Mesodermal cell (in vitro differentiated cells): ENCODE results near the gene COMMD4.
A peak's percentile ranks its signal among the peaks of the same experiment; 100 is the strongest.
"Not testable (repeated sequence)": the region's sequence is repeated elsewhere in the genome, so short reads cannot be mapped to it uniquely, and the experiment has no call there.

Experiments used
- H3K27ac ChIP-seq: 2 replicates; pipeline ENCODE4 v1.7.0; 2013; ENCODE audit warnings: mild to moderate bottlenecking, low read depth, low read length, moderate library complexity; ENCODE audit not compliant: severe bottlenecking
- H3K36me3 ChIP-seq: 2 replicates; pipeline ENCODE4 v1.7.1; 2013; ENCODE audit warnings: mild to moderate bottlenecking, low read length, moderate library complexity; ENCODE audit not compliant: control insufficient read depth, insufficient read depth
- H3K4me1 ChIP-seq: one replicate; pipeline ENCODE4 v1.7.1; 2013; ENCODE audit warnings: mild to moderate bottlenecking, low read length; ENCODE audit not compliant: insufficient read depth, control insufficient read depth, poor library complexity, severe bottlenecking
- H3K4me3 ChIP-seq: 2 replicates; pipeline ENCODE4 v1.7.0; 2013; ENCODE audit warnings: low read length, control low read depth, mild to moderate bottlenecking; ENCODE audit not compliant: insufficient read depth, poor library complexity, severe bottlenecking; ENCODE audit errors: extremely low read depth
- H3K9me3 ChIP-seq: 2 replicates; pipeline ENCODE4 v1.7.1; 2013; ENCODE audit warnings: mild to moderate bottlenecking, low read length, moderate library complexity; ENCODE audit not compliant: control insufficient read depth
- WGBS, 2 experiments: methylation state at CpG; one replicate each; pipeline ENCODE4 v1.1.5; 2013; ENCODE audit warnings: missing lambda C conversion rate in 2 of 2; ENCODE audit not compliant: insufficient coverage in 2 of 2; 5-methylcytosine and 5-hydroxymethylcytosine counted together

The COMMD4 gene

DNA sequence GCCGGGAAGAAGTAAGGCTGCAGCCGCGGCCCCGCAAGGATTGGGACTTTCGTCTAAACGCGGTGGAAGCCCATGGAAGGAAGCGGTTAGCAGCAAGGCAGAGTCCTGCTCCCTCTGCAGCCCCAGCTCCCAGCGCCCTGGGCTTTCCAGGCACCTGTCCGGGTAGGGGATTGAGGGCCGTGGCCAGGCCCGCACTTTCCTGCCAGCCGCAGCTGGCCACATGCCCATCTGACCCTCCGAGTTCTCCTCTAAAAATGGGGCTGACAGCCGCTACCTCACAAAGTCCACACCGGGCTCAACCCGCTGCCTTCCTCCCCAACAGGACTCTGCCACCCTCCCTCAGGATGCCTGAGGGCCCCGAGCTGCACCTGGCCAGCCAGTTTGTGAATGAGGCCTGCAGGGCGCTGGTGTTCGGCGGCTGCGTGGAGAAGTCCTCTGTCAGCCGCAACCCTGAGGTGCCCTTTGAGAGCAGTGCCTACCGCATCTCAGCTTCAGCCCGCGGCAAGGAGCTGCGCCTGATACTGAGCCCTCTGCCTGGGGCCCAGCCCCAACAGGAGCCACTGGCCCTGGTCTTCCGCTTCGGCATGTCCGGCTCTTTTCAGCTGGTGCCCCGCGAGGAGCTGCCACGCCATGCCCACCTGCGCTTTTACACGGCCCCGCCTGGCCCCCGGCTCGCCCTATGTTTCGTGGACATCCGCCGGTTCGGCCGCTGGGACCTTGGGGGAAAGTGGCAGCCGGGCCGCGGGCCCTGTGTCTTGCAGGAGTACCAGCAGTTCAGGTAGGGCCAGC lies 12.9 kb downstream of the COMMD4 start:
- WGBS, 2 experiments, result 49 to 51% methylated on average over 40 to 46 of the region's 46 CpGs
- peaks cover 6% of the 10 kb centered on the region for H3K36me3 ChIP-seq
- H3K27ac ChIP-seq, result no peak overlapping the region
- H3K4me3 ChIP-seq, result peak overlapping the region; percentile 70
- no peaks in the 10 kb centered on the region for H3K9me3 ChIP-seq
- H3K4me1 ChIP-seq, result peaks cover 4% of the 10 kb centered on the region

DNA sequence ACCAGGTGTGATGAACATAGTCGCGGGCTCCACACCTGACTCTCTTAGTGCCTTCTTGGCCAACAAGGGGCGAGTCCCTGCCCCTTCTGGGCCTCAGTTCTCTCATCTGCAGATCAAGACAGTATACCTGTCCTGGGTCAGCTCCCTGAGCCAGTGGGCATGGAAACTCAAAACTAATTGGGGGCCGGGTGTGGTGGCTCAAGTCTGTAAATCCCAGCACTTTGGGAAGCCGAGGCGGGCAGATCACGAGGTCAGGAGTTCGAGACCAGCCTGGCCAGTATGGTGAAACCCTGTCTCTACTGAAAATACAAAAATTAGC lies 13.4 kb downstream of the COMMD4 start:
- not testable (repeated sequence) for H3K4me3 ChIP-seq, H3K9me3 ChIP-seq, H3K4me1 ChIP-seq, H3K27ac ChIP-seq
- WGBS, 2 experiments, result 85 to 94% methylated on average over 8 of the region's 8 CpGs
- H3K36me3 ChIP-seq, result peaks cover 11% of the 10 kb centered on the region

- Histone ChIP-seq H3K36me3 (peaks cover 17% of the 10 kb centered on the region), H3K4me1 (peaks cover 4% of the 10 kb centered on the region), H3K4me3 (no peak overlapping the region), H3K9me3 (no peaks in the 10 kb centered on the region), H3K27ac (no peak overlapping the region)
- 95 to 97% methylated on average over 5 to 6 of the region's 9 CpGs for WGBS, 2 experiments
These were observed 14.2 kb downstream of the COMMD4 start for GRCh38 chr15:75349851-75350588.

GRCh38 chr15:75350601-75351361 lies 14.9 kb downstream of the COMMD4 start:
- Histone ChIP-seq H3K36me3 (peaks cover 22% of the 10 kb centered on the region), H3K27ac (no peak overlapping the region), H3K9me3 (no peaks in the 10 kb centered on the region), H3K4me3 (no peak overlapping the region), H3K4me1 (peaks cover 4% of the 10 kb centered on the region)
- WGBS, 2 experiments, result 88 to 94% methylated on average over 2 to 6 of the region's 7 CpGs

GRCh38 chr15:75352186-75353080 lies 16.6 kb downstream of the COMMD4 start:
- H3K9me3 ChIP-seq, result no peaks in the 10 kb centered on the region
- H3K4me1 ChIP-seq, result peaks cover 4% of the 10 kb centered on the region
- peaks cover 34% of the 10 kb centered on the region for H3K36me3 ChIP-seq
- no peak overlapping the region for H3K27ac ChIP-seq
- H3K4me3 ChIP-seq, result no peak overlapping the region
- 95 to 97% methylated on average over 14 of the region's 16 CpGs for WGBS, 2 experiments

DNA sequence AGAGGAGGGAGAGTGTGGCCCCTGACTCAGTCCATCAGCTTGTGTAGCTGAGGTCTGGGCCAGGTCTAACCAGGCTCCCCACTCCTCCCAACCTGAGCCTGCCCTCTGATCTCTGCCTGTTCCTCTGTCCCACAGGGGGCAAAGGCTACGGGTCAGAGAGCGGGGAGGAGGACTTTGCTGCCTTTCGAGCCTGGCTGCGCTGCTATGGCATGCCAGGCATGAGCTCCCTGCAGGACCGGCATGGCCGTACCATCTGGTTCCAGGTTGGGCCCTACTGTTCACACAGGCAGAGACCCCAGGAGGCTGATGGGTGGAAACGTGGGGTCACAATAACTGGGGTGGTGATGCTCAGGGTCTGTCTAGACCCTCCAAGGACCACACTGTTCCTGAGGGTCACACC lies 17.7 kb downstream of the COMMD4 start:
- peaks cover 43% of the 10 kb centered on the region for H3K36me3 ChIP-seq
- 82 to 95% methylated on average over 7 of the region's 7 CpGs for WGBS, 2 experiments
- H3K4me3 ChIP-seq, result no peak overlapping the region
- H3K27ac ChIP-seq, result no peak overlapping the region
- H3K9me3 ChIP-seq, result no peaks in the 10 kb centered on the region
- H3K4me1 ChIP-seq, result peaks cover 1% of the 10 kb centered on the region

GRCh38 chr15:75354454-75354853 lies 18.6 kb downstream of the COMMD4 start:
- 85 to 94% methylated on average over 5 to 6 of the region's 7 CpGs for WGBS, 2 experiments
- Histone ChIP-seq H3K4me3 (no peak overlapping the region), H3K36me3 (peaks cover 50% of the 10 kb centered on the region), H3K27ac (no peak overlapping the region), H3K4me1 (no peaks in the 10 kb centered on the region), H3K9me3 (no peaks in the 10 kb centered on the region)

DNA sequence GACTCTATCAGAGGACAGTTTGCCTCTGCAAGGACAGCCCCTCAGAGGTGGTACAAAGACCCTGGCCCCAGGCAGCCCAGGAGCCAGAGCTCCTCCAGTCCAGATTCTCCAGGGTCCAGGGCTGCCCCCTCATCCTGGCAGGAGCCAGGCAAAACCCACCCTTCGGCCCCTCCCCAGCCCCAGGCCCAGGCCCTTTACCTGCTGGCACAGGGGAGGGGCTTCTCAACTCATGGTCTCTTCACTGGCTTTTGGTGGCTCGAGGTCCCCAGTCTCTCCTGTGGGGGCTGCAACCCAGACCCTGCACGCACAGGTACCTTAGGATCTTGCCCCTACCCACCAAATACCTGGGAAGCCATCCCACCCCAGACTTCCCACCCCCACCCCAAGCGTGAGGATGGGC lies 19.5 kb downstream of the COMMD4 start:
- Histone ChIP-seq H3K4me1 (no peaks in the 10 kb centered on the region), H3K4me3 (no peak overlapping the region), H3K27ac (no peak overlapping the region), H3K36me3 (peaks cover 59% of the 10 kb centered on the region), H3K9me3 (no peaks in the 10 kb centered on the region)
- WGBS, 2 experiments, result 97 to 100% methylated on average over 1 to 3 of the region's 4 CpGs

DNA sequence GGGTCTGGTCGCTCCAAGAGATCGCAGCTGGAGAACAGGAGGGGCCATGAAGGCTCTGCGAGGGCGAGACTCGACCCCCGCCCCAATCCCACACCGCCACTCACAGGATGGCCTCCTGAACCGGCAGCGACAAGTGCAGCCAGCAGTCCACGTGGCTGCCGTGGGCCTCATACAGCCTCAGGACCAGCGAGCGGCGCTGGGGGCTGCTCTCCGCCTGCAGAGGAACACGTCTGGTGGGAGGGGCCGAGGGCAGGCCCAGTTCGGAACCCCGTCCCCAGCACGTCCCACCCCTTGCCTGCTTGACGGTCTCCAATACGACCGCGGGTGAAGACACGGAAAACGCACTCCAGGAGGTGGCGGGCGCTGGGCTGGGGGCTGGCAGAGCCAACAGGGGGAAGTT lies 20.1 kb downstream of the COMMD4 start:
- peaks cover 63% of the 10 kb centered on the region for H3K36me3 ChIP-seq
- H3K4me3 ChIP-seq, result no peak overlapping the region
- no peaks in the 10 kb centered on the region for H3K4me1 ChIP-seq
- no peaks in the 10 kb centered on the region for H3K9me3 ChIP-seq
- H3K27ac ChIP-seq, result no peak overlapping the region
- WGBS, 2 experiments, result 92 to 96% methylated on average over 21 to 28 of the region's 28 CpGs

- H3K9me3 ChIP-seq, result no peaks in the 10 kb centered on the region
- H3K4me1 ChIP-seq, result no peaks in the 10 kb centered on the region
- no peak overlapping the region for H3K27ac ChIP-seq
- H3K4me3 ChIP-seq, result no peak overlapping the region
- peaks cover 68% of the 10 kb centered on the region for H3K36me3 ChIP-seq
- WGBS, 2 experiments, result 96 to 98% methylated on average over 20 of the region's 20 CpGs
These were observed 20.7 kb downstream of the COMMD4 start for GRCh38 chr15:75356517-75356916.
